Vagina (tissue), 2 donors: Measurements from ENCODE around the gene SYNCRIP.

Source experiments
- POLR2A ChIP-seq, 2 donors: fragments of 450-650 bp; IDR thresholded peaks; one replicate each; pipeline ENCODE4 v1.6.1; 2017; ENCODE audit warnings: antibody characterized with exemption in 2 of 2, mild to moderate bottlenecking in 2 of 2, moderate library complexity in 2 of 2
- POLR2AphosphoS5 ChIP-seq, 2 donors: sonication (generic); formaldehyde crosslinking; IDR thresholded peaks; one replicate each; pipeline ENCODE4 v1.9.0; 2017; ENCODE audit warnings: antibody characterized with exemption in 2 of 2, mild to moderate bottlenecking in 2 of 2, low read depth in 1 of 2; ENCODE audit not compliant: insufficient read depth in 1 of 2

- TF ChIP-seq POLR2A (IDR thresholded peaks at IDR 0.05), result no peak
- no peak for TF ChIP-seq POLR2AphosphoS5 (IDR thresholded peaks at IDR 0.05; ENCODE audit: insufficient read depth in 1 of 2, low read depth in 1 of 2)
Observed at GRCh38 chr6:85673198-85674139, 30.8 kb upstream of the SYNCRIP start.
